Karpas-422 (cell line): ENCODE measurements around the gene POU3F3. TPM values are rescaled to one million over a fixed set of nuclear protein-coding genes. Genes with fewer than 3 reads are reported as not detected.

Experiments
- DNase-seq: peaks from one replicate; pipeline ENCODE4 v3.0.0-alpha.2; 2015
- H2AFZ ChIP-seq: fragments of 200-600 bp; sonication (generic); 2 replicates; pipeline ENCODE4 v1.6.1; 2014; ENCODE audit warnings: antibody characterized with exemption, low read length, mixed read lengths
- H3K27ac ChIP-seq: fragments of 200-600 bp; sonication (generic); 2 replicates; pipeline ENCODE4 v1.5.1; 2014; ENCODE audit warnings: mild to moderate bottlenecking, low read length, moderate library complexity
- H3K27me3 ChIP-seq: fragments of 200-600 bp; sonication (generic); 2 replicates; pipeline ENCODE4 v1.6.1; 2014; ENCODE audit warnings: low read length, mixed read lengths
- H3K36me3 ChIP-seq: fragments of 200-600 bp; sonication (generic); 2 replicates; pipeline ENCODE4 v1.6.1; 2014; ENCODE audit warnings: low read length, mixed read lengths; ENCODE audit not compliant: insufficient read depth
- H3K4me1 ChIP-seq: fragments of 200-600 bp; sonication (generic); 2 replicates; pipeline ENCODE4 v1.6.1; 2014; ENCODE audit warnings: mild to moderate bottlenecking, low read length, mixed read lengths
- H3K4me2 ChIP-seq: fragments of 200-600 bp; sonication (generic); 2 replicates; pipeline ENCODE4 v1.6.1; 2014; ENCODE audit warnings: low read length, low read depth, mild to moderate bottlenecking; ENCODE audit not compliant: poor library complexity, severe bottlenecking
- H3K4me3 ChIP-seq: fragments of 200-600 bp; sonication (generic); 2 replicates; pipeline ENCODE4 v1.5.1; 2014; ENCODE audit warnings: mild to moderate bottlenecking, antibody characterized with exemption, low read length, mixed read lengths
- H3K79me2 ChIP-seq: fragments of 200-600 bp; sonication (generic); 2 replicates; pipeline ENCODE4 v1.6.1; 2014; ENCODE audit warnings: mild to moderate bottlenecking, low read length, mixed read lengths
- H3K9ac ChIP-seq: fragments of 200-600 bp; sonication (generic); 2 replicates; pipeline ENCODE4 v1.6.0; 2014; ENCODE audit warnings: low read length
- H3K9me2 ChIP-seq: fragments of 200-600 bp; sonication (generic), shearing (Covaris generic); replicated peaks from 2 replicates; pipeline ENCODE4 v1.6.0; 2014; ENCODE audit warnings: mild to moderate bottlenecking, low read length, moderate library complexity; ENCODE audit not compliant: insufficient read depth
- H3K9me3 ChIP-seq: fragments of 300-700, 200-600 bp; sonication (generic); 2 replicates; pipeline ENCODE4 v1.6.1; 2014; ENCODE audit warnings: low read length, mixed read lengths
- H4K20me1 ChIP-seq: fragments of 200-600 bp; sonication (generic); 2 replicates; pipeline ENCODE4 v1.6.1; 2014; ENCODE audit warnings: mild to moderate bottlenecking, antibody characterized with exemption, low read length, low read depth; ENCODE audit not compliant: insufficient read depth
- total RNA-seq: library from RNA; depleted of rRNA; stranded (reverse); fragments of >200 nt; shearing (Covaris generic); gene quantifications from 2 replicates; pipeline ENCODE4 v1.2.3, GENCODE V29; 2014; ENCODE audit warnings: low replicate concordance

POU3F3 gene
- total RNA-seq, 1 experiment from 2014 or later: not detected

DNA sequence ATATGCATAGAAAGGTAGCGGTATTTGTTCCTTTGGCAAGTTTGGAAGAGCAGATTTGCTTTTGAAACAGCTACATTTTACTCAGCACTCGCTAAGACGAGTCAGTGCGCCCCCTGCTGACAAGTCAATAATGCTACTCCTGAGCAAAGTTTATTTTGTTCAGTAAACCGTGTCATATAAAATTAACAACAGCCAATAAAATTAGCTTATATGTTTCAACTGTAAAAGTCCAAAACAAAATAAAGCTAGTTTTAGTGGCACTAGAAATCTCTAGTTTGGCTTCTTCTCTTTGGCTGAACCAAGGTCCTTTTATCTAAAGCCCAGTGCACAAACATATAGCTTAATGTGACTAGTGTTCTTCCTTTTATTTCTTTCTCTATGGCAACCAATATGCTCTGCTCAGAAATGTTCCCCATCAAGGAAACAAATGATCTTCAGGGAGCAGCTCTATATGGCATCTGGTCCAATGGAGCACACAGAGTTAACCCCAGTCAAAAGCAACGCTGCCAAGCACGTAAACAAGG lies 4.2 kb upstream of the POU3F3 start:
- H4K20me1 ChIP-seq: no peaks in the 10 kb centered on the region
- H2AFZ ChIP-seq: no peak overlapping the region
- no peak overlapping the region for H3K9ac ChIP-seq
- no peaks in the 10 kb centered on the region for H3K4me1 ChIP-seq
- H3K27me3 ChIP-seq: no peaks in the 10 kb centered on the region
- no peaks in the 10 kb centered on the region for H3K9me2 ChIP-seq
- H3K4me2 ChIP-seq: no peak overlapping the region
- no peak overlapping the region for H3K4me3 ChIP-seq
- no peaks in the 10 kb centered on the region for H3K79me2 ChIP-seq
- H3K27ac ChIP-seq: no peak overlapping the region
- no peaks in the 10 kb centered on the region for H3K36me3 ChIP-seq
- peaks cover 4% of the 10 kb centered on the region; the same call in 1 of the 2 replicates for H3K9me3 ChIP-seq
- DNase-seq: peak; percentile 83

DNA sequence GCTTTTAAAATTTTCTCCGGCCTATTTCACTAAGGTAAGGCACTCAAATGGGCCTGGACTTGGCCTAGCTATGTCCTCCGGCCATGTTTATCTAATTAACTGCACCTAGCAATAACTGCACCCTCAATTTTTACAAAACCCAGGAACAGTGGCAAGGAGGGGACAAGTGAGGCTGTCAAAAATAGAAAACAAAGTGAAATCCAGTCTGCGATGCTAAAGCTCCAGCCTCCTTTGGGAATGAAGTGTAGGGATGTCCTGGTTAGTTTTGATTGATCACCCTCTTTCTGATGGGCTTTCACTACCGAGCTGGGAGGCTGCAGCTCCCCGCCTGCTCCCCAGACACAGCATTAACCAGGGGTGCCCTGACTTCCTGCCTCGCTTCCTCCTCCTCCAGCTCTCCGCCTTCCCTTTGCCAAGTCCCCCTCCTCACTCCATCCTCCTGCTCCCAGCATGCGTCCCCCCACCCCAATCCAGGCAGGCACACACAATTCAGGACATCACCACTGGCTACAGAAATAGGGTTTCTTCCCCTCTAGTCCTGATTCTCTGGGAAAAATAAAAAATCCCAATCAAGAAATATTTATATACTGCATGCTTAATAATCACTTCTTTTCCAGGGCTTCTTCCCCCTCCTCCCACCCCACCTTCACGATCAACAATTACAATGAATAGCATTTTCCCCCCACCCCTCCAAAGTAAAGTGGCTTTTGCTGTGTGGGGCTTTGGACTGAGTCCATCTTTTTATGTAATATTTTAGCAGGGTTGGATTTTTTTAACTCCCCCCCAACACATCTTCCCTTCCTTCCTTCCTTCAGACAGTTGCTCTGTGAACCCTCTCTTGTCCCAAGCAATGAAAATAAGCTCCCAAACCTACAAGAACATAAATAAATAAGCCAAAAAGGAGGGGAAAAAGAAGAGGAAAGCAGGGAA lies 3.3 kb upstream of the POU3F3 start:
- H3K79me2 ChIP-seq: no peaks in the 10 kb centered on the region
- H3K9ac ChIP-seq: no peak overlapping the region
- no peak overlapping the region for H3K4me2 ChIP-seq
- no peaks in the 10 kb centered on the region for H3K36me3 ChIP-seq
- no peaks in the 10 kb centered on the region for H3K4me1 ChIP-seq
- no peaks in the 10 kb centered on the region for H4K20me1 ChIP-seq
- no peak overlapping the region for H3K4me3 ChIP-seq
- H3K27ac ChIP-seq: no peak overlapping the region
- H3K9me2 ChIP-seq: no peaks in the 10 kb centered on the region
- no peak overlapping the region for H2AFZ ChIP-seq
- H3K9me3 ChIP-seq: peaks cover 4% of the 10 kb centered on the region; the same call in 1 of the 2 replicates
- H3K27me3 ChIP-seq: no peaks in the 10 kb centered on the region
- DNase-seq: no peak

DNA sequence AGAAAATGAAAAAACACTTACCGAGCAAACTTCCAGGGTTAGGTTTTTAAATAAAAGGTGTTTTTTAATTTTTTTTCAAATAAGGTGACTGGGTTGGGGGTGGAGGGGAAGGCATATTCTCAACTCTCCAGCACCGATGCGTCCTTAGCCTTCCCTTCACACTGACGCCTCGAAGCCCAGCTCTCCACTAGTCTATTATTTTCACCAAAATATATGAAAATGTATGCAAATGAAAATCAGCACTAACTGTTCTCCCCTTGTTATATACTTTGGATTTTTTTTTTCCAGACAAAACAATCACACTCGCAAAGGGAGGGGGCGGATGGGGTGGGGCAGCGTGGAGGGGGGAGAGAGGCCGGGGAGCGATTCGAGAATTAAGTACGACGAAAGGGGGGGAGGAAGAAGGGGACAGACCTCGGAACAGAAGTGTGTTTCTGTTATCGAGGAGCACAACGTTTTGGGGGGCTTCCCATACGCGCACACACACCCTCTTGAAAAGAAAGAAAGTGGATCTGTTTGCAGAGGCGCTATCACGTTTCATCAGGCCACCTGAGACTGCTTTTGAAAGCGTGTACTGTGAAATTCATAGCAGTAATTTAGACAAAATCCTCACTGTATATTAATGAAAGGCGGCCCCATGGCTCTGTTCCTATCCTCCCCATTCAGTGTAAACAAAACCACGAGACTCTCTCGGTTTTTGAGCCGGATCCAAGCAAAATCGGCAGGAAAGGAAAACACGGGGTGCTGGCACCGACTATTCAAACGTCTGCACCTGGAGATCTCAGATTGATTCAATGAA lies 2.4 kb upstream of the POU3F3 start:
- Histone ChIP-seq H3K36me3 (no peaks in the 10 kb centered on the region), H3K79me2 (no peaks in the 10 kb centered on the region), H3K9me2 (no peaks in the 10 kb centered on the region), H4K20me1 (no peaks in the 10 kb centered on the region), H3K4me2 (no peak overlapping the region), H2AFZ (no peak overlapping the region), H3K27ac (no peak overlapping the region), H3K27me3 (no peaks in the 10 kb centered on the region), H3K4me1 (no peaks in the 10 kb centered on the region), H3K4me3 (no peak overlapping the region), H3K9me3 (peaks cover 4% of the 10 kb centered on the region; the same call in 1 of the 2 replicates), H3K9ac (no peak overlapping the region)
- no peak for DNase-seq

DNA sequence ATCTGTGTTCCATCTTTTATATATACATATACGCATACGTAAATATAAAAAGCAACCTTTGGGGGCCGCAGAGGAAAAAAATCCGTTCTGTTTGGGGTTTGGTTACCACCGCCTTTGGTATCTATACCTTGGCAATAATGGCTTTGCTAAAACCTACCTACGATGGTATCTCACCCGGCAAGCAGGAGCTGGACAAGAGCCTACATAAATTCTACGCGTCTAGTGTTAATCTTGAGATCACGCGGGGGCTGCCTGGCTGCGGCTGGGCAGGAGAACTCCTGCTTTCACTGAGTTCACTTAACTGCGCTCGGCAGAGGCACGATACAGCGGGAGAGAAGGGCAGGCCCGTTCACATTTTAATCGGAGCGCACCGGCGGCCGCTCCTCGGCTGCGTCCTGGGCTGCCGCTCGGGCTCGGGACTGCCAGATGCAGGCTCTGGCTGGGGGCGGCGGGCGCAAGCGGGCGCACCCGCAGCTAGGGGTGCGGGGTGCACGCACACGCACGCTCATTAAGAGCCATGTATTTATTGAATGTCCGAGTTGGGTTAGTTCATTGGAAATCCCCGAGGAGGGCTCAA lies 1.7 kb upstream of the POU3F3 start:
- H3K36me3 ChIP-seq: no peaks in the 10 kb centered on the region
- no peak overlapping the region for H3K27ac ChIP-seq
- no peak overlapping the region for H3K4me2 ChIP-seq
- H3K4me1 ChIP-seq: no peaks in the 10 kb centered on the region
- H3K4me3 ChIP-seq: no peak overlapping the region
- no peak overlapping the region for H2AFZ ChIP-seq
- no peaks in the 10 kb centered on the region for H3K79me2 ChIP-seq
- DNase-seq: no peak
- no peaks in the 10 kb centered on the region for H3K27me3 ChIP-seq
- no peaks in the 10 kb centered on the region for H3K9me2 ChIP-seq
- H4K20me1 ChIP-seq: no peaks in the 10 kb centered on the region
- peaks cover 4% of the 10 kb centered on the region; the same call in 1 of the 2 replicates for H3K9me3 ChIP-seq
- no peak overlapping the region for H3K9ac ChIP-seq

DNA sequence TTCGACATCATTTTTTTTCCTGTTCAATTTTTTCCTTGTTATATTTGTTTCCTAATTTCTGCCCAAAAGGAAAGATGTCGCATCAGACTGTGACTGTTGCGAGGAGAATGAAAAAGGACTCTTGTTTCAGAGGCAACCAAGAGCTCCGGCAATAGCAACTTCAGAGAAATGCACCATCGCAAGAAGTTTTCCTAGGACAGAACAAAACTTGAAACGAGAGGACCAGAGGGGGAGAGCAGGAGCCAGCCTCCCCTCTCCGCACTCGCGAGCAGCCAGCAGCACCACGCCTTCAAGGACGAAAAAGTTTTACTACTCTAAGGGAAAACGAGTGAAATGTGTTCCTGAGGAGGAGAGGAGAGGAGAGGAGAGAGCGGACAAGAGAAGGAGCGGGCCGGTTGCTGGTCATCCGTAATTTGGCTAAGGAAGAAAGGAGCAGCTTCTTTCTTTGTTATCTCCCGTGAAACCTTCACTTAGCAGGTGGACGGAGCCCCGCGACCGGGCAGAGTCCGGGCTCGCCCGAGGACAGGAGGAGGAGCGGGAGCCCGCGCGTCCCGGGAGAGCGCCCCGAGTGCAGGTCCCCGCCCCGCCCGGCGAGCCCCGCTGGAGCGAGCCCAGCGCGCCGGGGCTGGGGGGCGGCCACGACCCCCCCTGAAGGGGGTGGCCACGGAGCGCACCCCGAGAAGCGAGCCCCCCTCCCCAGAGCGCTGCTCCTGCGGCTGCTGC lies 744 bp downstream of the POU3F3 start:
- no peaks in the 10 kb centered on the region for H3K27me3 ChIP-seq

DNA sequence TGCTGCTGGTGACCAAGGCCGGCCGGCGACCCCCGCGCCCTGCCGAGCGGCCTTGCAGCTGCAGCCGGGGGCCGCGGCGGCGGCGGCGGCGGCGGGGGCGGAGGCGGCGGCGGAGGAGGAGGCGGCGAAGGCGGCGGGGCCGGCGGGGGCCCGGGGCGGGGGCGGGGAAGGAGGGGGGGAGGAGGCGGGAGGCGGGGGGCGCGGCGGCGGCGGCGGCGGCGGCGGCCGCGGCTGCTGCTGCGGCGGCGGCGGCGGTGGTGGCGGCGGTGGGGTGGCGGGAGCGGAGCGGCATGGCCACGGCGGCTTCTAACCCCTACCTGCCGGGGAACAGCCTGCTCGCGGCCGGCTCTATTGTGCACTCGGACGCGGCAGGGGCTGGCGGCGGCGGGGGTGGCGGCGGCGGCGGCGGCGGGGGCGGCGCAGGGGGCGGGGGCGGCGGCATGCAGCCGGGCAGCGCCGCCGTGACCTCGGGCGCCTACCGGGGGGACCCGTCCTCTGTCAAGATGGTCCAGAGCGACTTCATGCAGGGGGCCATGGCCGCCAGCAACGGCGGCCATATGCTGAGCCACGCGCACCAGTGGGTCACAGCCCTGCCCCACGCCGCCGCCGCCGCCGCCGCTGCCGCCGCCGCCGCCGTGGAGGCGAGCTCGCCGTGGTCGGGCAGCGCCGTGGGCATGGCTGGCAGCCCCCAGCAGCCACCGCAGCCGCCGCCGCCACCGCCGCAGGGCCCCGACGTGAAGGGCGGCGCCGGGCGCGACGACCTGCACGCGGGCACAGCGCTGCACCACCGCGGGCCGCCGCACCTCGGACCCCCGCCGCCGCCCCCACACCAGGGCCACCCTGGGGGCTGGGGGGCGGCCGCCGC lies 1.5 kb downstream of the POU3F3 start:
- no peak overlapping the region for H3K27ac ChIP-seq
- H3K9me3 ChIP-seq: peaks cover 4% of the 10 kb centered on the region; the same call in 1 of the 2 replicates
- no peak overlapping the region for H3K4me3 ChIP-seq
- no peaks in the 10 kb centered on the region for H3K9me2 ChIP-seq
- no peaks in the 10 kb centered on the region for H3K4me1 ChIP-seq
- H4K20me1 ChIP-seq: no peaks in the 10 kb centered on the region
- DNase-seq: no peak
- H3K36me3 ChIP-seq: no peaks in the 10 kb centered on the region
- H3K4me2 ChIP-seq: no peak overlapping the region
- no peaks in the 10 kb centered on the region for H3K79me2 ChIP-seq
- no peak overlapping the region for H2AFZ ChIP-seq
- no peak overlapping the region for H3K9ac ChIP-seq
- no peaks in the 10 kb centered on the region for H3K27me3 ChIP-seq

More for the DNA sequence above, 744 bp downstream of the POU3F3 start:
- Histone ChIP-seq H3K9ac (no peak overlapping the region), H4K20me1 (no peaks in the 10 kb centered on the region), H3K9me2 (no peaks in the 10 kb centered on the region), H3K4me3 (no peak overlapping the region), H3K79me2 (no peaks in the 10 kb centered on the region), H3K36me3 (no peaks in the 10 kb centered on the region), H3K9me3 (peaks cover 4% of the 10 kb centered on the region; the same call in 1 of the 2 replicates), H3K4me1 (no peaks in the 10 kb centered on the region), H3K27ac (no peak overlapping the region), H2AFZ (no peak overlapping the region), H3K4me2 (no peak overlapping the region)
- no peak for DNase-seq
